Trophoblast cell (in vitro differentiated cells and primary cell): ENCODE measurements around the gene CXADR.
"Not testable (repeated sequence)": the region's sequence is repeated elsewhere in the genome, so short reads cannot be mapped to it uniquely, and the experiment has no call there.

Experiments used
- DNase-seq, 2 donors: peaks; one replicate each; pipeline ENCODE4 v3.0.0-alpha.2; 2016
- H2AFZ ChIP-seq: 2 replicates; pipeline ENCODE4 v1.6.1; 2013; ENCODE audit warnings: low read length, moderate library complexity, mild to moderate bottlenecking; ENCODE audit not compliant: insufficient read depth, poor library complexity
- H2AK5ac ChIP-seq: 2 replicates; pipeline ENCODE4 v1.6.1; 2013; ENCODE audit warnings: mild to moderate bottlenecking, low read length
- H2BK120ac ChIP-seq: 2 replicates; pipeline ENCODE4 v1.6.1; 2013; ENCODE audit warnings: low read length, mild to moderate bottlenecking, moderate library complexity; ENCODE audit not compliant: insufficient read depth, poor library complexity
- H2BK12ac ChIP-seq: 2 replicates; pipeline ENCODE4 v1.6.1; 2013; ENCODE audit warnings: mild to moderate bottlenecking, low read length, moderate library complexity
- H2BK5ac ChIP-seq: 2 replicates; pipeline ENCODE4 v1.6.1; 2013; ENCODE audit warnings: low read length, low read depth, moderate library complexity, mild to moderate bottlenecking; ENCODE audit not compliant: poor library complexity
- H3K14ac ChIP-seq: 2 replicates; pipeline ENCODE4 v1.6.1; 2013; ENCODE audit warnings: mild to moderate bottlenecking, low read length
- H3K18ac ChIP-seq: 2 replicates; pipeline ENCODE4 v1.6.1; 2013; ENCODE audit warnings: mild to moderate bottlenecking, low read length
- H3K23ac ChIP-seq: 2 replicates; pipeline ENCODE4 v1.6.1; 2013; ENCODE audit warnings: low read length
- H3K27ac ChIP-seq: 2 replicates; pipeline ENCODE4 v1.5.1; 2013; ENCODE audit warnings: low read depth, mild to moderate bottlenecking, inconsistent platforms, low read length, moderate library complexity
- H3K27me3 ChIP-seq: 2 replicates; pipeline ENCODE4 v1.6.1; 2013; ENCODE audit warnings: inconsistent platforms, mild to moderate bottlenecking, low read length, moderate library complexity; ENCODE audit not compliant: insufficient read depth
- H3K36me3 ChIP-seq, 2 experiments: 1 replicate in 1 of 2; 2 replicates in 1 of 2; pipeline ENCODE4 v1.6.1; 2013; ENCODE audit warnings: low read length in 2 of 2, mild to moderate bottlenecking in 2 of 2, moderate library complexity in 1 of 2; ENCODE audit not compliant: insufficient read depth in 2 of 2, control insufficient read depth in 1 of 2
- H3K4ac ChIP-seq: 2 replicates; pipeline ENCODE4 v1.6.1; 2013; ENCODE audit warnings: low read depth, mild to moderate bottlenecking, low read length, moderate library complexity
- H3K4me1 ChIP-seq, 2 experiments: 1 replicate in 1 of 2; 2 replicates in 1 of 2; pipeline ENCODE4 v1.6.1; 2013; ENCODE audit warnings: low read length in 2 of 2, mild to moderate bottlenecking in 2 of 2, moderate library complexity in 1 of 2; ENCODE audit not compliant: insufficient read depth in 2 of 2, control insufficient read depth in 1 of 2
- H3K4me2 ChIP-seq: 2 replicates; pipeline ENCODE4 v1.6.1; 2013; ENCODE audit warnings: inconsistent platforms, mild to moderate bottlenecking, low read length, moderate library complexity
- H3K4me3 ChIP-seq: 2 replicates; pipeline ENCODE4 v1.5.1; 2013; ENCODE audit warnings: mild to moderate bottlenecking, low read depth, low read length, inconsistent platforms
- H3K79me1 ChIP-seq: one replicate; pipeline ENCODE4 v1.6.1; 2013; ENCODE audit warnings: low read length
- H3K79me2 ChIP-seq: 2 replicates; pipeline ENCODE4 v1.6.1; 2013; ENCODE audit warnings: low read length, mild to moderate bottlenecking; ENCODE audit not compliant: control insufficient read depth, insufficient read depth, poor library complexity
- H3K9ac ChIP-seq: 2 replicates; pipeline ENCODE4 v1.6.1; 2013; ENCODE audit warnings: mild to moderate bottlenecking, low read length
- H3K9me3 ChIP-seq: 2 replicates; pipeline ENCODE4 v1.6.1; 2013; ENCODE audit warnings: low read depth, mild to moderate bottlenecking, control low read depth, inconsistent platforms, low read length; ENCODE audit not compliant: insufficient read depth
- H4K12ac ChIP-seq: 2 replicates; pipeline ENCODE4 v1.6.1; 2013; ENCODE audit warnings: low read depth, mild to moderate bottlenecking, low read length, moderate library complexity
- H4K8ac ChIP-seq: 2 replicates; pipeline ENCODE4 v1.6.1; 2013; ENCODE audit warnings: low read depth, mild to moderate bottlenecking, low read length, moderate library complexity
- H4K91ac ChIP-seq: one replicate; pipeline ENCODE4 v1.6.1; 2013; ENCODE audit warnings: low read depth, mild to moderate bottlenecking, low read length, moderate library complexity
- WGBS: extraction: QIAGEN DNeasy Blood & Tissue Kit; methylation state at CpG from one replicate; pipeline ENCODE4 v1.1.7; 2013; ENCODE audit warnings: missing lambda C conversion rate; ENCODE audit not compliant: insufficient read length, insufficient coverage; ENCODE audit errors: extremely low coverage; 5-methylcytosine and 5-hydroxymethylcytosine counted together

Gene CXADR

DNA sequence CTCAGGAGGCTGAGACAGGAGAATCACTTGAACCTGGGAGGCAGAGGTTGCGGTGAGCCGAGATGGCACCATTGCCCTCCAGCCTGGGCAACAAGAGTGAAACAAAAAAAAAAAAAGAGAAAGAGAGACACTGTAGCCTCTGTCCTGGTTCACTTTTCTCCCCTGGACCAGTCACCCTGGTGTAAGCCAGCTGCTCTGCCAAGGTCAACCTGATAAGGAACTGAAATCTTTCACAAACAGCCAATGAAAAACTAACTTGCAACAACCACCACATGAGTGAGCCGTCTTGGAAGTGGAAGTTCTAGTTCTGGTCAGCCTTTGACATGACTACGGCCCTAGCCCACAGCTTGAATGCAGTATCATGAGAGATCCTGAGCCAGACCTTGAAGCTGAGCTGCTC, 36.8 kb upstream of the CXADR start:
- Histone ChIP-seq H3K79me1 (no peaks in the 10 kb centered on the region), H3K9ac (no peak overlapping the region), H3K14ac (no peak overlapping the region), H3K27me3 (no peaks in the 10 kb centered on the region), H3K18ac (no peak overlapping the region), H2AK5ac (no peak overlapping the region), H3K36me3 (no peaks in the 10 kb centered on the region), H3K23ac (no peak overlapping the region), H3K79me2 (no peaks in the 10 kb centered on the region), H2BK120ac (no peak overlapping the region), H2BK12ac (no peak overlapping the region), H3K4me2 (no peak overlapping the region), H3K9me3 (no peaks in the 10 kb centered on the region), H3K4ac (no peak overlapping the region), H3K4me1 (no peaks in the 10 kb centered on the region), H4K91ac (no peak overlapping the region), H2BK5ac (no peak overlapping the region), H3K27ac (no peak overlapping the region), H4K12ac (no peak overlapping the region), H4K8ac (no peak overlapping the region), H3K4me3 (no peak overlapping the region), H2AFZ (no peak overlapping the region)
- no peak for DNase-seq
- WGBS = no CpG with 5 or more reads among the region's 4 CpGs

DNA sequence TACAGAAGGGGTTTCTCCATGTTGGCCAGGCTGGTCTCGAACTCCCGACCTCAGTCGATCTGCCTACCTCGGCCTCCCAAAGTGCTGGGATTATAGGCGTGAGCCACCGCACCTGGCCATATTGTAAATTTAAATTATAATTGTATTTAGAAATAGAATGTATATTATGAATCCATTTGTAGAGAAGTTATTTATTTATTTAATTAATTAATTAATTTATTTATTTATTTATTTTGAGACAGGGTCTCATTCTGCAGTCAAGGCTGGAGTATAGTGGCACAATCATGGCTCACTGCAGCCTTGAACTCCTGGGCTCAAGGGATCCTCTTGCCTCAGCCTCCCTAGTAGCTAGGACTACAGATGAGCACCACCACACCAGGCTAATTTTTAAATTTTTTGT, 34.7 kb upstream of the CXADR start:
- not testable (repeated sequence) for H3K79me1 ChIP-seq

DNA sequence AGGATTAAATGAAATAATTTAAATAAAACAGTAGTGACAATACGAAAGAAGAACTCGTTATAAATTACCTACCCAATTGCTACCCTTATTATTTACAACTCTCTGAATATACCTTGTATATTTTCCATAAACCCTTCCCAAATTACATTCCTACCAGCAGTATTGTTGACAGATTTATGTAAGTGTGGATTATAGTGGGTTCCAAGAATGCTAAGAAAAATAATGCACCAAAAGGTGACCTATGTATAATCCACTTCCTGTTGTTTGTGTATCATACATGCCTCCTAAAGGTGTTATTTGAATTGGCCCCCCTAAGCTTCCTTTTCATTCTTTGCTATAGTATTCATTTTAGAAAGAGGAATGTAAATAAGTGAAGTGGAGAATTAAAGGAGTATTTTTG, 33.2 kb upstream of the CXADR start:
- Histone ChIP-seq H2AFZ (no peak overlapping the region), H4K12ac (no peak overlapping the region), H3K9ac (no peak overlapping the region), H2BK5ac (no peak overlapping the region), H3K9me3 (no peaks in the 10 kb centered on the region), H3K18ac (no peak overlapping the region), H3K79me2 (no peaks in the 10 kb centered on the region), H2BK12ac (no peak overlapping the region), H2BK120ac (no peak overlapping the region), H3K4me2 (no peak overlapping the region), H3K4me3 (no peak overlapping the region), H3K79me1 (no peaks in the 10 kb centered on the region), H3K4ac (no peak overlapping the region), H4K8ac (no peak overlapping the region), H2AK5ac (no peak overlapping the region), H3K23ac (no peak overlapping the region), H3K27ac (no peak overlapping the region), H3K27me3 (no peaks in the 10 kb centered on the region), H4K91ac (no peak overlapping the region), H3K14ac (no peak overlapping the region), H3K36me3 (no peaks in the 10 kb centered on the region), H3K4me1 (no peaks in the 10 kb centered on the region)
- DNase-seq = no peak
- no CpG with 5 or more reads among the region's 2 CpGs for WGBS

More for the DNA sequence above, 34.7 kb upstream of the CXADR start:
- not testable (repeated sequence) for H3K27ac ChIP-seq, H2BK120ac ChIP-seq, H3K9ac ChIP-seq, H4K91ac ChIP-seq, H3K4ac ChIP-seq, H3K18ac ChIP-seq, DNase-seq, H3K9me3 ChIP-seq, H3K4me2 ChIP-seq, H3K14ac ChIP-seq, H2BK5ac ChIP-seq, H3K36me3 ChIP-seq, H2AFZ ChIP-seq, H3K4me3 ChIP-seq, H2AK5ac ChIP-seq, H3K4me1 ChIP-seq, H2BK12ac ChIP-seq, H3K79me2 ChIP-seq, H4K8ac ChIP-seq, H3K27me3 ChIP-seq, H3K23ac ChIP-seq, H4K12ac ChIP-seq
- WGBS = no CpG with 5 or more reads among the region's 6 CpGs

DNA sequence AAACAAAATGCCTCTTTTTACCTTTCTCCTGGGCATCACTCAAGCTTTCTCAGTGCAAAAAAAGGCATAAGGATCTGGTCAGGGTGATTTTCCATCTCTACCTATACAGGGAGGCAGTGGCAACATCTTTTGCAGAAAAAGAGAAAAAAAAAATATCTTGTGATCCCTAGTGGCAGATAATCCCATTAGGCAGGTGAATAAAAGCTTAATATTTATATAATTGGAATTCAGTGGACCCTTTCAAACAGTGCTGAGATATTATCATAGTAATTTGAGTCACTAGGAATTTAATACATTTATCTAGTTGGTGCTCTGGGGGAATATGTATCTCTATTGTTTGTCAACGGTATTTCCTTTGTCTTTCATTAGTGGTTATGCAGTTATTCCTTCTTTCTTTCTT, 29.9 kb upstream of the CXADR start:
- Histone ChIP-seq H3K14ac (no peak overlapping the region), H2AK5ac (no peak overlapping the region), H3K27ac (no peak overlapping the region), H3K4me2 (no peak overlapping the region), H3K79me2 (no peaks in the 10 kb centered on the region), H3K36me3 (no peaks in the 10 kb centered on the region), H3K9me3 (no peaks in the 10 kb centered on the region), H3K79me1 (no peaks in the 10 kb centered on the region), H2AFZ (no peak overlapping the region), H3K23ac (no peak overlapping the region), H3K9ac (no peak overlapping the region), H4K91ac (no peak overlapping the region), H3K4me3 (no peak overlapping the region), H3K4me1 (no peaks in the 10 kb centered on the region), H3K27me3 (no peaks in the 10 kb centered on the region), H4K8ac (no peak overlapping the region), H4K12ac (no peak overlapping the region), H2BK12ac (no peak overlapping the region), H2BK120ac (no peak overlapping the region), H3K18ac (no peak overlapping the region), H3K4ac (no peak overlapping the region), H2BK5ac (no peak overlapping the region)
- no peak for DNase-seq
- no CpG with 5 or more reads among the region's 1 CpG for WGBS

DNA sequence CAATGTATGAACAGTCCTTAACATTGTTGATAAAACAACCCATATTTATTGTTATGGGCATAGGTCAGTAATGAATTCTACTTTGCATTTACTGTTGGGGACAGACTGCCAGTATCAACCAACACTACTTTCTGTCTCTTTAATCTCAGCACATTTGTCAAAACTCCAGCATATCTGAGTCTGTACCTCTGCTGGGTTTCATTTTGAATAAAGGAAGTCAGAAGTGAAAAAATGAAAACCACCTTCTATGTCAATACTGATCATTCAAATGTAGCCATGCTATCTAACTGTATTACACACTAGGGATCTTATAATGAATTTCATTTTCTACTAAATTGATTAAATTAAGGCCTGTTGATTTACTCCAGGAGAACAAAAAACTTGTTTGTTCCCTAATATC, 24.2 kb upstream of the CXADR start:
- no peaks in the 10 kb centered on the region for H3K27me3 ChIP-seq
- H3K4me2 ChIP-seq = no peak overlapping the region
- H3K9ac ChIP-seq = no peak overlapping the region
- H4K91ac ChIP-seq = no peak overlapping the region
- no peaks in the 10 kb centered on the region for H3K79me2 ChIP-seq
- H3K4ac ChIP-seq = no peak overlapping the region
- no peak overlapping the region for H2AFZ ChIP-seq
- H3K79me1 ChIP-seq = no peaks in the 10 kb centered on the region
- no peak overlapping the region for H4K8ac ChIP-seq
- no peak overlapping the region for H2BK5ac ChIP-seq
- H3K4me3 ChIP-seq = no peak overlapping the region
- H3K27ac ChIP-seq = no peak overlapping the region
- H3K9me3 ChIP-seq = peaks cover 2% of the 10 kb centered on the region
- H3K36me3 ChIP-seq = no peaks in the 10 kb centered on the region
- H3K14ac ChIP-seq = no peak overlapping the region
- no peak overlapping the region for H2BK12ac ChIP-seq
- H2AK5ac ChIP-seq = no peak overlapping the region
- no peak for DNase-seq
- H3K4me1 ChIP-seq = no peaks in the 10 kb centered on the region
- no peak overlapping the region for H4K12ac ChIP-seq
- no peak overlapping the region for H3K18ac ChIP-seq
- no peak overlapping the region for H2BK120ac ChIP-seq
- H3K23ac ChIP-seq = no peak overlapping the region
